Choroid plexus epithelial cell (primary cell): Measurements from ENCODE around the gene RBBP7.

Experiments
- DNase-seq: peaks from one replicate; pipeline ENCODE4 v3.0.0-alpha.2; 2010; ENCODE audit warnings: low read depth
- H3K4me3 ChIP-seq: 2 replicates; pipeline ENCODE4 v1.5.1; 2011; ENCODE audit warnings: low read depth, mild to moderate bottlenecking, control low read depth, low read length, moderate library complexity
- TF ChIP-seq, protein P1 (sequence below): conservative IDR thresholded peaks from 2 replicates; pipeline ENCODE4 v1.5.1; 2011; ENCODE audit warnings: low read depth, mild to moderate bottlenecking, control low read depth, inconsistent platforms, low read length, moderate library complexity

The RBBP7 gene

GRCh38 chrX:16903274-16904022, 33.3 kb upstream of the RBBP7 start:
- no peak overlapping the region for H3K4me3 ChIP-seq
- TF ChIP-seq, protein P1, sequence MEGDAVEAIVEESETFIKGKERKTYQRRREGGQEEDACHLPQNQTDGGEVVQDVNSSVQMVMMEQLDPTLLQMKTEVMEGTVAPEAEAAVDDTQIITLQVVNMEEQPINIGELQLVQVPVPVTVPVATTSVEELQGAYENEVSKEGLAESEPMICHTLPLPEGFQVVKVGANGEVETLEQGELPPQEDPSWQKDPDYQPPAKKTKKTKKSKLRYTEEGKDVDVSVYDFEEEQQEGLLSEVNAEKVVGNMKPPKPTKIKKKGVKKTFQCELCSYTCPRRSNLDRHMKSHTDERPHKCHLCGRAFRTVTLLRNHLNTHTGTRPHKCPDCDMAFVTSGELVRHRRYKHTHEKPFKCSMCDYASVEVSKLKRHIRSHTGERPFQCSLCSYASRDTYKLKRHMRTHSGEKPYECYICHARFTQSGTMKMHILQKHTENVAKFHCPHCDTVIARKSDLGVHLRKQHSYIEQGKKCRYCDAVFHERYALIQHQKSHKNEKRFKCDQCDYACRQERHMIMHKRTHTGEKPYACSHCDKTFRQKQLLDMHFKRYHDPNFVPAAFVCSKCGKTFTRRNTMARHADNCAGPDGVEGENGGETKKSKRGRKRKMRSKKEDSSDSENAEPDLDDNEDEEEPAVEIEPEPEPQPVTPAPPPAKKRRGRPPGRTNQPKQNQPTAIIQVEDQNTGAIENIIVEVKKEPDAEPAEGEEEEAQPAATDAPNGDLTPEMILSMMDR: no peak
- no peak for DNase-seq

GRCh38 chrX:16897445-16897844, 27.3 kb upstream of the RBBP7 start:
- DNase-seq: no peak
- TF ChIP-seq, protein P1: no peak
- no peak overlapping the region for H3K4me3 ChIP-seq

DNA sequence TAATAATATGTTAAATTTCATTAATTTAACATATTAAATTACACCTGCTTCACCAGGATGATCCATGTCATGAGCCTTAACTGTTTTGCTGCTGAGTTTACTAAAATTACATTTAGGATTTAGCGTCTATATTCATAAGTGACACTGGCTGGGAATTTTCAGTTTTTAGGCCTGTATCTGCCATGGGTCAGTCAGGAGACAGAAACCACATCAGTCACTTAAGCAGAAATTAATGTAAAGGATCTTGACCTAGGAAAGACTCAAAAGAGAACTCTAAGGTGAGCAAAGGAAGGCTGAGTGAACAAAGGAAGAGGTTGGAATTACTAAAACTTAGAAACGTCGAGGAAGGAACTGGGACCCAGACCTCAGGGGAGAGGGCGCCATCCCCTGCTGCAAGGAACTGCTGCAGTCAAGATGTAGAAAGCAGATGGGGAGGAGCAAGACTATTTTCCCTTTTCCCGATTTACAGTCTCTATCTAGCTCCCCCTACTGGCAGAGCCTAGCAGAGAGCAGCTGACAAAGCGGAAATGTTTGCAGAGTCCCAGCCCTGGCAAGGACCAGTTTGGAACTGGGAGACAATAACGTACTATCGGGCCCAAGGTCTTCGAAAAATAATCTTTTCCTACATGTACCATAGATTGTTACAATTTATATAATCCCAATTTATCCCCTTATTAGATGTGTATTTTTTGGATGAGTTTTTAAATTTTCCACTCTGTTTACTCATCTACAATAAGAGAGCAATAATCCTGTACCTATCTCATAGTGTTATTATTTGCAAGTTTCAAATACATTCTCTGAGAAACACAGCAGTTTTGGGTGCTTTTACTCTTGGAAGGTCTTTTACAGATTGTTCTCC, 22.6 kb upstream of the RBBP7 start:
- peak; percentile 89 for DNase-seq
- TF ChIP-seq, protein P1: peak; percentile 84
- no peak overlapping the region for H3K4me3 ChIP-seq

GRCh38 chrX:16885628-16886027, 15.5 kb upstream of the RBBP7 start:
- no peak for DNase-seq
- TF ChIP-seq, protein P1: no peak
- no peak overlapping the region for H3K4me3 ChIP-seq

DNA sequence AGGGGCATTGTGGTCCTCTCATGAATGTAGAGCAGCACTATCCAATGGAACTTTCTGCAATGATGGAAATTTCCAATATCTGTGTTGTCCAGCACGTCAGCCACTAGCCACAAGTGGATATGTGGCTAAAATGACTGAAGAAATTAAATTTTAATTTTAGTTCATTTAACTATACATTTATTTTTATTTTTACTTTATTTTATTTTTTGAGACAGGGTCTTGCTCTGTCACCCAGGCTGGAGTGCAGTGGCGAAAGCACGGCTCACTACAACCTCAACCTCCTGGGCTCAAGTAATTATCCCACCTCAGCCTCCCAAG, 13.3 kb upstream of the RBBP7 start:
- no peak for DNase-seq
- H3K4me3 ChIP-seq: no peak overlapping the region
- TF ChIP-seq, protein P1: no peak

- peak; percentile 75 for DNase-seq
- TF ChIP-seq, protein P1: peak; percentile 72
- peak overlapping the region; percentile 57 for H3K4me3 ChIP-seq
Measured at GRCh38 chrX:16882702-16883486, 12.7 kb upstream of the RBBP7 start.
